Kidney (tissue), 14 donors: ENCODE results near the gene MARCKS. TPM values are rescaled to one million over a fixed set of nuclear protein-coding genes. Genes with fewer than 3 reads are reported as not detected.
A peak's percentile ranks its signal among the peaks of the same experiment; 100 is the strongest.
"Not testable (repeated sequence)": the region's sequence is repeated elsewhere in the genome, so short reads cannot be mapped to it uniquely, and the experiment has no call there.

Source experiments
- DNase-seq, 5 donors: peaks; one replicate each; pipeline ENCODE4 v3.0.0-alpha.2; 2013 to 2020
- FAIRE-seq: peaks from 2 replicates; lab custom pipeline; 2012; peaks lifted over from hg19 to GRCh38; lab: Jason Lieb, UNC
- H3K27ac ChIP-seq, 2 donors: one replicate each; pipeline ENCODE4 v1.7.0; 2013; ENCODE audit warnings: low read depth in 2 of 2, low read length in 2 of 2, inconsistent platforms in 1 of 2
- H3K27me3 ChIP-seq: one replicate; pipeline ENCODE4 v1.7.1; 2013; ENCODE audit warnings: low read length, inconsistent platforms; ENCODE audit not compliant: control insufficient read depth, insufficient read depth
- H3K36me3 ChIP-seq, 3 donors: one replicate each; pipeline versions ENCODE4 v1.7.0 to v1.7.1; 2013; ENCODE audit warnings: low read length in 3 of 3, control low read depth in 1 of 3, inconsistent platforms in 1 of 3; ENCODE audit not compliant: insufficient read depth in 3 of 3, control insufficient read depth in 2 of 3
- H3K4me1 ChIP-seq, 3 donors: one replicate each; pipeline versions ENCODE4 v1.7.0 to v1.7.1; 2013; ENCODE audit warnings: low read length in 3 of 3, inconsistent platforms in 1 of 3, low read depth in 1 of 3; ENCODE audit not compliant: control insufficient read depth in 2 of 3, insufficient read depth in 2 of 3
- H3K4me3 ChIP-seq, 3 donors: one replicate each; pipeline versions ENCODE4 v1.7.0 to v1.8.1; 2013; ENCODE audit warnings: low read length in 3 of 3, control low read depth in 1 of 3, inconsistent platforms in 1 of 3
- H3K9ac ChIP-seq, 3 donors: one replicate each; pipeline versions ENCODE4 v1.7.0 to v1.7.1; 2013; ENCODE audit warnings: low read length in 3 of 3, control low read depth in 1 of 3, inconsistent platforms in 1 of 3
- H3K9me3 ChIP-seq, 3 donors: one replicate each; pipeline versions ENCODE4 v1.7.0 to v1.7.1; 2013; ENCODE audit warnings: low read length in 3 of 3, control low read depth in 1 of 3, inconsistent platforms in 1 of 3; ENCODE audit not compliant: control insufficient read depth in 2 of 3, insufficient read depth in 1 of 3
- intact Hi-C: fragments of 100-400 bp; cut with DNase I; formaldehyde crosslinking; loops from one replicate; pipeline ENCODE4 v1.11.1; 2022
- polyA plus RNA-seq: library from polyadenylated mRNA; stranded (reverse); fragments of 350-450 nt; fragmentation: Illumina TruSeq; extraction: RNeasy Lipid Tissue Mini Kit (QIAGEN cat#74804); gene quantifications from one replicate; pipeline ENCODE4 v1.2.3, GENCODE V29; 2014; ENCODE audit warnings: low read depth, low replicate concordance; ENCODE audit not compliant: insufficient read depth
- total RNA-seq: library from RNA; stranded (reverse); fragmentation: NEBNext Ultra II Directional; extraction: Animal tissue kit (Norgen Biotek cat#: 25700); gene quantifications from one replicate; pipeline ENCODE4 v1.2.1, GENCODE V29; 2021
- TF ChIP-seq, protein P1 (sequence below): IDR thresholded peaks from 3 replicates; pipeline ENCODE4 v1.5.1; 2012; ENCODE audit warnings: mild to moderate bottlenecking, moderate library complexity, borderline replicate concordance; ENCODE audit not compliant: insufficient read depth; ENCODE audit errors: extremely low read depth
- donor health status: control.
- donor health status: control.
- donor health status: control.
- donor health status: control.
- donor health status: control.
- donor health status: DM: yes; HTN: yes; CAD: no.
- donor health status: Normal renal cell carcinoma (clear cell type).

The MARCKS gene
- total and polyA plus RNA-seq, 2 donors from 2014 or later: 14.0 to 61.9 TPM

DNA sequence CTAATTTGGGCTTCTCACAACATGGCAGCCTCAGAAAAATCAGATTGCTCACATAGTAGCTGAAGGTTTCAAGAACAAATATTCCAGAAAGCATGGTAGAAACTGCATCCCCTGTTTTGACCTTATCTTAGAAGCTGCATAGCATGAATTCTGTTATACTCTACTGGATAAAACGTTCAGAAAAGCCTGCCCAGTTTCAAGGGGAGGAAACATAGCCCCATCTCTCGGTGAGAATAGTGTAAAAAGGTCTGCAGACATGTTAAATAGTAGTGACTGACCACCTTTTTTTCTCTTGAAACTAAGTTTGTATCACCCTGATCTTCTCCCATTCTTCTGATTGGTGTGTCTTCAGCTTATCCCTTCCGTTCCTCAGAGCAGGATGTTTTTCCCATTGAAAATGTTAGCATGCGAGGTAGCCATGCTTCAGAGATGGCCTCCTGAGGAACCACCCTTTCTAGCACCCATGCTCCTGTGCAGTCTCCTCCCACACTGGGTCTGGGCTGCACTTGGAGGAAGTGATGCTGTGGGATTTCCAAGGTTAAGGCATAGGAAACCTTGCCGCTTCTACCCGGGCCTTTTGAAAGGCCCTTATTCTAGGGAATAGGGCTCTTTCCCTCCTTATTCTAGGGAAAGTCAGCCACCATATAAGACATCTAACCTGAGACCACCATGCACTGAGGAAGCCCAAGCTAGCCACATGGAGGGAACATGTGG, 50.1 kb downstream of the MARCKS start:
- H3K27ac ChIP-seq: no peak overlapping the region
- H3K9ac ChIP-seq: no peak overlapping the region
- no peaks in the 10 kb centered on the region for H3K9me3 ChIP-seq
- H3K4me3 ChIP-seq: no peak overlapping the region
- DNase-seq (peak in 1 of 5 donors; percentile 39), FAIRE-seq (no peak)
- intact Hi-C loops: no loop called here
- peaks cover 0 to 2% (median 0%) of the 10 kb centered on the region in 3 donors for H3K4me1 ChIP-seq
- H3K36me3 ChIP-seq: no peaks in the 10 kb centered on the region
- TF ChIP-seq, protein P1, sequence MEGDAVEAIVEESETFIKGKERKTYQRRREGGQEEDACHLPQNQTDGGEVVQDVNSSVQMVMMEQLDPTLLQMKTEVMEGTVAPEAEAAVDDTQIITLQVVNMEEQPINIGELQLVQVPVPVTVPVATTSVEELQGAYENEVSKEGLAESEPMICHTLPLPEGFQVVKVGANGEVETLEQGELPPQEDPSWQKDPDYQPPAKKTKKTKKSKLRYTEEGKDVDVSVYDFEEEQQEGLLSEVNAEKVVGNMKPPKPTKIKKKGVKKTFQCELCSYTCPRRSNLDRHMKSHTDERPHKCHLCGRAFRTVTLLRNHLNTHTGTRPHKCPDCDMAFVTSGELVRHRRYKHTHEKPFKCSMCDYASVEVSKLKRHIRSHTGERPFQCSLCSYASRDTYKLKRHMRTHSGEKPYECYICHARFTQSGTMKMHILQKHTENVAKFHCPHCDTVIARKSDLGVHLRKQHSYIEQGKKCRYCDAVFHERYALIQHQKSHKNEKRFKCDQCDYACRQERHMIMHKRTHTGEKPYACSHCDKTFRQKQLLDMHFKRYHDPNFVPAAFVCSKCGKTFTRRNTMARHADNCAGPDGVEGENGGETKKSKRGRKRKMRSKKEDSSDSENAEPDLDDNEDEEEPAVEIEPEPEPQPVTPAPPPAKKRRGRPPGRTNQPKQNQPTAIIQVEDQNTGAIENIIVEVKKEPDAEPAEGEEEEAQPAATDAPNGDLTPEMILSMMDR: no peak
- no peaks in the 10 kb centered on the region for H3K27me3 ChIP-seq

DNA sequence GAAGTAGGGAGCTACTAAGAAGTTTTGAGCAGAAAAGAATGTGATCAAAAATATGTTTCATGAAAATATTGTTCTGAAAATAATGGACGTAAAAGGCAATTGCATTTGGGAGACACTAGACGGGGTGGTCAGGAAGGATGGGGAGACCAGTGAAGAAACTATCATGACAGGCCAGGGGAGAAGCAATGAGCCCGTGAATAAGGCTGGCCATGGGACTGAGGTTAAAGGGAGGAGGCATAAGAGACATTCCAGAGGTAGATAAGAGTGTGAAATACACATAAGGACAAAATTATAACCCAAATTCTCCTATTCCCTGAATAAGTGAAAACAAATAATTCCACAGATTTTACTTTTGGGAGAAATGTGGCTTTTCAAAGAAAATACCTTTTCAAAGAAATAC, 51.7 kb downstream of the MARCKS start:
- TF ChIP-seq, protein P1: no peak
- Histone ChIP-seq H3K9me3 (no peaks in the 10 kb centered on the region), H3K4me1 (peaks cover 0 to 2% (median 0%) of the 10 kb centered on the region in 3 donors), H3K4me3 (no peak overlapping the region), H3K27me3 (no peaks in the 10 kb centered on the region), H3K9ac (no peak overlapping the region), H3K27ac (no peak overlapping the region), H3K36me3 (no peaks in the 10 kb centered on the region)
- FAIRE-seq (no peak), DNase-seq (no peak)
- intact Hi-C loops: no loop called here

DNA sequence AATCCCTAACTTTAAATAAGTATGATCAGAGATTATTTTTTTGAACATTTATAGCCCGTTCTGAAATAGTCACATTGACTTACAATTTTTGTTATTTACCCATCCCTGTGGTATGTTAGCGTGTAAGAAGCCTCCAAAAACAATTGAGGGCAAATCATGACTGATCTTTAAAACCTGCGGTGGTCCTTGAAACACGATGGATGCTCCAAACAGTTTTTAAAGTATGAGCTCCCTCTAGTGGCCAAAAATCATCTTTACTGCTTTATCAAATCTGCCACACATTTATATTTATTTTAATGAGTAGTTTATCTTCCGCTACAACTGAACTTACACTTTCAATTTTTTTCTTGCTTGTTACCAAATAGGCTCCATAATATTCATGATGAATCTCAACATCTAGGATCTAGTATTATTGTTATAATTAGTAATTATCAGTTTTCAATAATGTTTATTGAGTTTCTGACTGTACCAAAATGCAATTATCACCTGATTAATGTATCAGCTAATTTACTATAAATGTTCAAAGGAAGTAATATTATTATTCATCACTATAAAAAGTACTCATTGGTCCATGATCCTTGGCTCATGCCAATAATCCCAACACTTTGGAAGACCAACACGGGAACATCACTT, 52.2 kb downstream of the MARCKS start:
- peak; percentile 89 for FAIRE-seq

DNA sequence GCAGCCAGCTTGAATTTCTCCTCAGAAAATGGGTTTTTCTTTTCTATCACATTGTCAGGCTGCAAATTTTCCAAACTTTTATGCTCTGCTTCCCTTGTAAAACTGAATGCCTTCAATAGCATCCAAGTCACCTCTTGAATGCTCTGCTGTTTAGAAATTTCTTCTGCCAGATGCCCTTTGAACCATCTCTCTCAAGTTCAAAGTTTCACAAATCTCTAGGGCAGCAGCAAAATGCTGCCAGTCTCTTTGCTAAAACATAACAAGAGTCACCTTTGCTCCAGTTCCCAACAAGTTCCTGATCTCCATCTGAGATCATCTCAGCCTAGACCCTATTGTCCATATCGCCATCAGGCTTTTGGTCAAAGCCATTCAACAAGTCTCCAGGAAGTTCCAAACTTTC, 53.1 kb downstream of the MARCKS start:
- H3K27me3 ChIP-seq, FAIRE-seq, H3K36me3 ChIP-seq, intact Hi-C loops, H3K27ac ChIP-seq, H3K4me1 ChIP-seq, H3K9me3 ChIP-seq, DNase-seq, H3K9ac ChIP-seq, H3K4me3 ChIP-seq: not testable (repeated sequence)

More for the DNA sequence above, 52.2 kb downstream of the MARCKS start:
- Histone ChIP-seq H3K4me1 (no peaks in the 10 kb centered on the region), H3K27ac (no peak overlapping the region), H3K36me3 (no peaks in the 10 kb centered on the region), H3K9ac (peak overlapping the region in 1 of 3 donors; percentile 16), H3K27me3 (no peaks in the 10 kb centered on the region), H3K4me3 (no peak overlapping the region), H3K9me3 (no peaks in the 10 kb centered on the region)
- intact Hi-C loops: no loop called here
- DNase-seq: peak in 2 of 5 donors; percentile 81 to 86
- TF ChIP-seq, protein P1: peak; percentile 57

Other genes starting within 250 kb of the MARCKS start
- gene HDAC2, start 113.8 kb downstream of the MARCKS start, total RNA-seq: 59.1 TPM
- 51.9 TPM for gene HDAC2, start 113.8 kb downstream of the MARCKS start, polyA plus RNA-seq